GM12874 (cell line): ENCODE results near the gene CCDC136.

Source experiments
- TF ChIP-seq, protein P1 (sequence below): IDR thresholded peaks from 2 replicates; pipeline ENCODE4 v1.5.1; 2011; ENCODE audit warnings: low read depth, mild to moderate bottlenecking, control low read depth, low read length, moderate library complexity; ENCODE audit not compliant: insufficient read depth

The CCDC136 gene

DNA sequence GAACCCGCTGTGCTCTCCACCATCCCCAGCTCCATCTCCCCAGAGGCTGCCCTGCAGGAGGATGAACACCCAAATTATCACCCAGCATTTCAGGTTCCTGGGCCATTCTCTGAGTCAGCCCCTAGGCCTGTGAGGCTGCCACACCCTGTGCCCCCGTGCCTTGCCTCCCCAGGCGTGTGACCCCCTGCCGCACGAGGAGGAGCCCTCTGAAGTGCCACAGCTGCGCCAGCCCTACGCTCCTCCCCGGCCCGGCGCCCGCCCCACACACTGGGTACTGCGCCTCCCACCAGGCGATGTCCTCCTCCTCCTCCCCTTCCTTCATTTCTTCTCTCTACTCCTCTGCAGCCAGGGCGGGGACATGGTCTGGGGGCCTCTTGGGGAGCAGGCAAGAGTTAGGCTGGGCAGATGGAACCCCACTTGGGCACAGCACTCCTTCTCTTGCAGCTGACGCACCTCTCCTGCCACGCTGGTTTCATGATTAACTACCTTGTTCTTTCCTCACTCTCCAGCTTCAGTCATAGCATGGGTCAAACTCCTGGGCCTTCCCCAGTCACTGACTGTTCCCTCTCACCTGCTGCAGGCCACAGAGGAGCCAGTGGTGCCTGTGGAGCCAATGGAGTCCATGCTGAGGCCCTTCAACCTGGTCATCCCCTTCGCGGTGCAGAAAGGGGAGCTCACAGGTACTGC, 58.2 kb downstream of the CCDC136 start:
- TF ChIP-seq, protein P1, sequence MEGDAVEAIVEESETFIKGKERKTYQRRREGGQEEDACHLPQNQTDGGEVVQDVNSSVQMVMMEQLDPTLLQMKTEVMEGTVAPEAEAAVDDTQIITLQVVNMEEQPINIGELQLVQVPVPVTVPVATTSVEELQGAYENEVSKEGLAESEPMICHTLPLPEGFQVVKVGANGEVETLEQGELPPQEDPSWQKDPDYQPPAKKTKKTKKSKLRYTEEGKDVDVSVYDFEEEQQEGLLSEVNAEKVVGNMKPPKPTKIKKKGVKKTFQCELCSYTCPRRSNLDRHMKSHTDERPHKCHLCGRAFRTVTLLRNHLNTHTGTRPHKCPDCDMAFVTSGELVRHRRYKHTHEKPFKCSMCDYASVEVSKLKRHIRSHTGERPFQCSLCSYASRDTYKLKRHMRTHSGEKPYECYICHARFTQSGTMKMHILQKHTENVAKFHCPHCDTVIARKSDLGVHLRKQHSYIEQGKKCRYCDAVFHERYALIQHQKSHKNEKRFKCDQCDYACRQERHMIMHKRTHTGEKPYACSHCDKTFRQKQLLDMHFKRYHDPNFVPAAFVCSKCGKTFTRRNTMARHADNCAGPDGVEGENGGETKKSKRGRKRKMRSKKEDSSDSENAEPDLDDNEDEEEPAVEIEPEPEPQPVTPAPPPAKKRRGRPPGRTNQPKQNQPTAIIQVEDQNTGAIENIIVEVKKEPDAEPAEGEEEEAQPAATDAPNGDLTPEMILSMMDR: no peak

GRCh38 chr7:128852537-128853254, 60.9 kb downstream of the CCDC136 start:
- TF ChIP-seq, protein P1: no peak

DNA sequence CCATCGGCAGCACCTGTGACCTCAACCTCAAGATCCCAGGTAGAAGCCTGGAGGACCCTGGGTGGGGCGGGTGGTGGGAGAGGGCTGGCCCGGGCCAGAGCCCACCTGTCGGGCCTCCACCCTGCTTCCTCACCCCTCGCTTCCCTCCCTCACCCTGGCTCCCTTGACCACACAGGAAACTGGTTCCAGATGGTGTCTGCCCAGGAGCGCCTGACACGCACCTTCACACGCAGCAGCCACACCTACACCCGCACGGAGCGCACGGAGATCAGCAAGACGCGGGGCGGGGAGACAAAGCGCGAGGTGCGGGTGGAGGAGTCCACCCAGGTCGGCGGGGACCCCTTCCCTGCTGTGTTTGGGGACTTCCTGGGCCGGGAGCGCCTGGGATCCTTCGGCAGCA, 62.0 kb downstream of the CCDC136 start:
- TF ChIP-seq, protein P1: no peak

DNA sequence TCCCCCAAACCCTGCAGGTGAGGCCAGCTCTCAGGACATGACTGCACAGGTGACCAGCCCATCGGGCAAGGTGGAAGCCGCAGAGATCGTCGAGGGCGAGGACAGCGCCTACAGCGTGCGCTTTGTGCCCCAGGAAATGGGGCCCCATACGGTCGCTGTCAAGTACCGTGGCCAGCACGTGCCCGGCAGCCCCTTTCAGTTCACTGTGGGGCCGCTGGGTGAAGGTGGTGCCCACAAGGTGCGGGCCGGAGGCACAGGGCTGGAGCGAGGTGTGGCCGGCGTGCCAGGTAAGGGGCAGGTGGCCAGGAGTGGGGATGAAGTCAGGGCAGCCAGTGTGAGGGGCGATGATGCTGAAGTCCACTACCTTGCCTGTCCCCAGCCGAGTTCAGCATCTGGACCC, 62.6 kb downstream of the CCDC136 start:
- TF ChIP-seq, protein P1: no peak

- TF ChIP-seq, protein P1: no peak
These were observed 63.8 kb downstream of the CCDC136 start for GRCh38 chr7:128855559-128855958.

DNA sequence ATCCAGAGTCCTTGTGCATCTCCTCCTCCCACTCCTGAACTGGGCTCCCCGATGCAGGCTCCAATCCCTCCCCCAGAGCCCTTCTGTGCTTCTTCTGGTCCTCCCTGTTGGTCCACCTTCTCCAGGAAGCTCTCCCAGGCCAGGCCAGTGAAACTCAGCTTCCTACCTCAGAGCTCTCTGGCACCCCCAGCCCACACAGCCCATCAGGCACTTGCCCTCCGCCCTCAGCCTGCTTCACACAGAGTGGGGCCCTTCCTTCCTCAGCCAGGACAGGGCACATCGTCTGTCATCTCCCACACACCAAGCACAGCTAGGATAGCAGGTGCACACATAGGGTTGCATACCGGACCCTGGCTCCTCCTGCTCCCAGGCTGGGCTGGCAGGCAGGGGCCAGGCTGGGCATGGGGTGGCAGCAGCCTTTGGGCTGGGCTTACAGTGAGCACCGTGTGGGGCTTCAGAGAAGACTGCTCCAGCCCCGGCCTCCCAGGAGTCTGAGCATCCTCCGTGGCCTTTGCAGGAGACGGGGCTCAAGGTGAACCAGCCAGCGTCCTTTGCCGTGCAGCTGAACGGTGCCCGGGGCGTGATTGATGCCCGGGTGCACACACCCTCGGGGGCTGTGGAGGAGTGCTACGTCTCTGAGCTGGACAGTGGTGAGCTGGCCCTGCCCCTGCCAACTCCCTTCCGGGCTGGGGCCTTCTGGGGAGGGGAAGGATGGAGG, 64.4 kb downstream of the CCDC136 start:
- TF ChIP-seq, protein P1: no peak
